GM23248 (cell line): ENCODE results near the gene GSDMA.

Source experiments
- EZH2 ChIP-seq: fragments of 200-600 bp; sonication (generic); IDR thresholded peaks from 2 replicates; pipeline ENCODE4 v1.6.1; 2018; ENCODE audit warnings: antibody characterized with exemption, mild to moderate bottlenecking; ENCODE audit not compliant: insufficient read depth, poor library complexity, severe bottlenecking
- EZH2phosphoT487 ChIP-seq: fragments of 200-600 bp; sonication (generic); IDR thresholded peaks from 2 replicates; pipeline ENCODE4 v1.6.1; 2018; ENCODE audit warnings: antibody characterized with exemption, moderate library complexity, mild to moderate bottlenecking, low read depth; ENCODE audit not compliant: insufficient read depth

- no peak for TF ChIP-seq EZH2
- no peak for TF ChIP-seq EZH2phosphoT487
Observed at GRCh38 chr17:40000161-40000560, 37.4 kb downstream of the GSDMA start.
